GM18907 (cell line): ENCODE results near the gene ANTXRL.
"Not testable (repeated sequence)": the region's sequence is repeated elsewhere in the genome, so short reads cannot be mapped to it uniquely, and the experiment has no call there.

Source experiments
- ATAC-seq: cut with Tn5 transposase; IDR thresholded peaks from one replicate; pipeline ENCODE4 v1.9.1; 2021; ENCODE audit warnings: mild to moderate bottlenecking, moderate library complexity; ENCODE audit not compliant: unreplicated experiment

The ANTXRL gene

GRCh38 chr10:46306516-46307184, 19.9 kb downstream of the ANTXRL start:
- no peak for ATAC-seq

GRCh38 chr10:46307281-46308112, 20.7 kb downstream of the ANTXRL start:
- no peak for ATAC-seq

GRCh38 chr10:46308113-46308415, 21.3 kb downstream of the ANTXRL start:
- ATAC-seq, result no peak

DNA sequence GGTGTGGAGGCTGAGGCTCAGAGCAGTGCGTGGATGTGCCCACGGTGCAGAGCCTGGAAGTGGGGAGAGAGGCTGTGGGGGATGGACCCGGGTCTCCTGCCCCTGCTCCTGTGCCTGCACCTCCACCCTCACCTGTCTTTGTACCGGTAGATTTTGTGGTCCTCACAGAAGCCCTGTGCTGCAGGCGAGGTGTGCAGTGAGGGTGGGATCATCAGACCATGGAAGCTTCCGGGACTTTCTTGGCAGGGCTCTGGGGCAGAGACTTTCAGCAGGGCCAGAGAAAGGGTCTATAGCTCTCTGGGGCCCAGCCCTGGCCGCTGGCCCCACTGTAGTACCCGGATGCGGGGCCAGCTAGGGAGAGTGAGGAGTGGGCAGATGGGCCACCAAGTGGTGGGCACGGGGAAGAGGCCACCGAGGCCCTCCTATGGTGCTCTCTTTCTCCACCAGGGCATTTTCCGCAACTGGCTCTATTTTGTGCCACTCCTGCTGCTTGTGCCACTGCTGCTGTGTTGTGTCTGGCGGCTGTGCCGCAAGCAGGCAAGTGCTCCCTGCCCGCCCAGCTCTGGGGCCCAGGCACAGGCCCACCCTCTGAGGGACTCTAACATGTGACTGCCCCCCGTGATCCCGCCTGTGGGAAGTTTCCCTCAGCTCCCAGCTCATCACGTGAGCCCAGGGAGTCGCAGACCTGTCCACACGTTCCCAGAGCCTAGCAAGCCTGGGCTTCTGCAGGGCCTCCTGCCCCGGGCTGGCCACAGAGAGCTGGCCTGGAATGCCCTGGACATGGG, 22.1 kb downstream of the ANTXRL start:
- no peak for ATAC-seq

DNA sequence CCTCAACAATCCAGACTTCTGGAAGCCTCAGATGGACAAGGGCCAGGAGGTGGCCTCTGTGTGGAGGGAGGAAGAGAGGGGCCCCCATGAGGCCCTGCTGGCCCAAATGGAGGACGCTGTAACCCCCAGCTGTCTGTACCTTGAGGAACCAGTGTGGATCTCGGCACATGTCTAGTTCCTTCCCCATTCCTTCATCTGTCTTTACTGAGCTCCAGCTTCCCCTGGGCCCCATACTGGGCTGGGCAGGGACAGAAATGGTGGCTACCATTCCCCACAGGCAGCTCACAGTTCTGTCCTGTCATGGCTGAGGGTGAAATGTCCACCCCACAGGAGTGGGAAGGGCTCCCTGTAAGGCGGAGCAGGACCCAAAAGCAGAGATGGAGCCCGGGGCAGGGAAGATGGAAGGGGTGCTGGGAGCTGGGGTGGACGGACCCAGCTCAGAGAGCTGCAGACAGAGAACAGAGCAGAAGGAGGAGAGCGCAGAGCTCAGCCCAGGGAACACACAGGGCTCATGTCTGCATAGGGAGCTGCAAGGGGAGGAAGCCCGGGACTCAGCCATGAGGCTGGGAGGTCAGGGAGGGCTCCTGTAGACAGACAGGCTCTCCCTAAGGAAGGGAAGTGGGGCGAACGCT, 22.8 kb downstream of the ANTXRL start:
- ATAC-seq, result no peak

DNA sequence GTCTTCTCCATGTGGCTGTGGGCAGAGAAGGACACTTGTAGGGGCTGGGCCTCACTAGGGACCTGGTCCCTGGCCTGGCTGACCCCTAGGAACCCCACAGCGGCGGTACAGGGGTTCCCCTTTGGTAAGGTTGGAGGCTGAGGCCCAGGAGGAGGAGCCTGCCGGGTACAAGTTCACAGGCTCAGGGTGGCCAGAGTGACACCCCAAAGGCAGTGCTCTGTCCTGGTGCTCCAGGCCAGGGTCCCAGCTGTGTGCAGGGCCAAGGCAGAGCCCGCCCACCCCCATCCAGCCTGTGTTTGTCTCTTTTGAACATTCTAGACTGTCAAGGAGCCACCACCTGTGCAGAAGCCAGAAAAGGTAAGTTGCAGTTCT, 23.3 kb downstream of the ANTXRL start:
- ATAC-seq, result no peak

- ATAC-seq, result no peak
Observed at GRCh38 chr10:46310851-46311250, 24.1 kb downstream of the ANTXRL start.

DNA sequence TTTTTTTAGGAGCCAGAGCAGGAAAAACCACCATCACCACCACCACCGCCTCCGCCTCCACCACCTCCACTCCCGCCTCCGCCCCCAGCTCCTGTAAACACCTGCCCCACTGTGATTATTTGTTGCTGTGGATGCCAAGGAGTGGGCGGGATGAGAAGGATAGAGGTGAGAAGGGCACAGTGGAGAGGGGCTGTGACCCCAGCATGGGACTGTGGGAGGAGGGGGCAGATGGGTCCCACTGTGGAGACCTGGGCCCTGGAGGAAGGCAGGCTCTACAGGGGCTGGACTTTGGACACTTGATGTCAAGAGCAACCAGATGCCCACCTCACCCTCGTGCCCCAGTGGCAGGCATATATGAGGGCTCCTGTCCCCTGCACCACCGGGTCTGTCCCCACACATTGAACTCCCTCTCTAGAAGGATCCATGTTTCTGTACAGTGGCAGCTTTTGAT, 24.7 kb downstream of the ANTXRL start:
- no peak for ATAC-seq

- not testable (repeated sequence) for ATAC-seq
Observed at GRCh38 chr10:46311961-46312431, 25.2 kb downstream of the ANTXRL start.

GRCh38 chr10:46312953-46313352, 26.2 kb downstream of the ANTXRL start:
- ATAC-seq, result no peak

DNA sequence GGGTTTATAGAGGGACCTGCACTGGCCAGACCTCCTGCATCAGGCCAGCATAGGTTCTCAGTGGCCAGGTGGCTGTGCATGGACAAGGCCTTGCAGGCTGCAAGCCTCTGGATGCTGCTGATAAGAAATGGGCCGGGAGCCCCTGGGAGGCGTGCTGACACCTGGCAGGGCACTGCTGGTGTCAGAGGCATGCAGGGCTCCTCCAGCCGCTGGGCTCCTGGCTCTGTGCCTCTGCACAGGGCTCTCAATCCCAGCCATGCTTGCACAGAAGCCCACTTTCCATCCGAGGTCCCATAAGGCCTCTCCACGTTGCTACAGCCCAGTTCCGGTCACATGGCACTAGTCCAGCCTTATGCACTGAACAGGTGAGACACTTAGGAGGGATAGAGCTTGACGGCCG, 27.3 kb downstream of the ANTXRL start:
- no peak for ATAC-seq

- ATAC-seq, result not testable (repeated sequence)
Observed at GRCh38 chr10:46315071-46315860, 28.5 kb downstream of the ANTXRL start.

DNA sequence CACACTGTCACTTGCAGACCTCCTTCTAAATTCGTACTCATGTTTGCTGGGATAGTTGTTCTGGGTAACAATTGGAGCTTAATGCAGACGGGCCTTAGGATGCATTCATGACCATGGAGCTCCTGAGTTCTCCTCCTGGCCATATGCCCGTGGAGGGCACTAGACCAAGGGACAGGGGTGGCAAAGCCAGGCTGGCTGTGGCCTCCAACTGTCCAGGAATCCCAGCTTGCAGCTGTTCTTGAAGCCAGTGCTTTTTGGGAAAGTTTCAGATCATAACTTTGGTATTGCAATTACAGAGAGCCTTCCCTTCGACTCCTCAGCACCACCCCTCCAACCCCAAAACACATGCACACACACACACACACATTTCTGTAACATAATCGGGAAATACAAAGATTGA, 30.6 kb downstream of the ANTXRL start:
- ATAC-seq, result no peak

GRCh38 chr10:46317889-46318288, 31.1 kb downstream of the ANTXRL start:
- no peak for ATAC-seq

- ATAC-seq, result no peak
Observed at GRCh38 chr10:46318799-46319198, 32.0 kb downstream of the ANTXRL start.

DNA sequence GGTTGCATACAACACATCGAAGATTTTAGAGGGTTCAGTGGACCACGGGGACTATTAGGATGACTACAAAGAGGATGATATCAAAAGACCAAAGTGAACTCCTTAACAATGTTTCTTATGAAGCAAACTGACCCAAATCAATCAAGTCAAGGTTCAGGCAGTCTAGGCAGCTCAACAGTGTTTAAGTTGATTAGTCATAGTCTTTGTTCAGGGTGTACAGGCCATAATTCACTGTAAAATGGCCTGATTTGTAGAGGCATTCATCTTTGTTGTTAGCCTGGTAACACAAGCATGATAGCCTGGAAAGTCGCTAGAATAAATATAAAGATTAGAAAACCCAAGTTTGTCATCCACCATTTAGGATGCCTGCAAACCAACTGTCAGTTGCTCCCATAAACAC, 32.6 kb downstream of the ANTXRL start:
- no peak for ATAC-seq

GRCh38 chr10:46321770-46322169, 35.0 kb downstream of the ANTXRL start:
- no peak for ATAC-seq

GRCh38 chr10:46323176-46323575, 36.4 kb downstream of the ANTXRL start:
- no peak for ATAC-seq

DNA sequence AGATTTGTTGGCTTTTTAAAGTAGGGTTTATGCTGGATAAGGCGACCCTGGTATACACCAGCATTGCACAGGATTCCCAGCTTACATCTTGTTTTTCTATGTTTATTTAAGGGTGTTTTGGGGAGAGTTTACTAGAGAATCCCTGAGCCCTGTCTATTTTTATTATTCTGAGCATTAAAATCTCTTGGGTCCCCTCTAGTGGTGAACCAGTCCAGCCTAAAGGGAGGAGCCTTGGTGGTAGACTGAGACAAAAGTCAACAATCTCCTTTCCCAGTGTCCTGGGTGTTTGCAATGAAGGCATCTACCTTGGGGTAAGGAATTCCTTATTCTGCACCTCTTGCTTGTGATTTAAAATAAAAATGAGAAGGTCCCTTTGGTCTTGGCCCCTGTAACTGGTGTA, 38.2 kb downstream of the ANTXRL start:
- no peak for ATAC-seq

GRCh38 chr10:46326066-46326465, 39.3 kb downstream of the ANTXRL start:
- ATAC-seq, result no peak
